SKM-1 treated with dmso at 0.1 percent for 144 hours (cell line): ENCODE data around the gene HMG20B.

Experiments
- DNase-seq: peaks from one replicate; lab custom pipeline; 2025; ENCODE audit not compliant: unreplicated experiment; lab: John Stamatoyannopoulos, UW

HMG20B gene

GRCh38 chr19:3618811-3619630 is 46.3 kb downstream of the HMG20B start:
- DNase-seq: no peak

GRCh38 chr19:3619631-3620012 is 46.9 kb downstream of the HMG20B start:
- no peak for DNase-seq

DNA sequence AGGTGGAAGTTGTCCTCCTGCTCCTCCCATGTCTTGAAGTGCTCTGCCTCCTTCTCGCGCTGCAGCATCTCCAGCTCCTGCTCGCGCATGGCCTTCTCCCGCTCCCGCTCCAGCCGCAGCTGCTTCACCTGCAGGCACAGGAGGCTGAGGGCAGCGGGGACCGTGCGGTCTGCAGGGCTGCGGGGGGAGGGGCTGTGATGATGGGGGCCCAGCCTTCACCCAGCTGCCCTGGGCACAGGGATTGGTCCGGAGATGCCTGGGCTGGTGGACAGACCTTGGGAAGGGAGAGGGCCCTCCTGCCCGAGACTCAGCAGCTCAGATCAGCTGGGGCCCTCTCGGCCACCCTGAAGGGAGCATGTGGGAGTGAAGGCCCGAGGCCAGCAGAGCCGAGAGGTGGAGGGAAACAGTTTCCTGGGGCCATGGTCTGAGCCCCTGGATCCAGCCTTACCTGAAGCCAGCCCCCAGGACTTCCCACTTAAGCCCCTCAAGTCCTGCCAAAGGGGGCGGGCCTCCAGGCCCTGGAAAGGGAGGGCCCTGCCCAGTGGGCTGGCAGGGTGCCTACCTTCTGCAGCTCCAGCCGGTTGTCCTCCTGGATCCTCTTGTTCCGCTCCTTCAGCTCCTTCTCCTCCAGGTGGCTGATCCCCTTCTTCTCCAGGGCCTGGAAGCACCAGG is 47.5 kb downstream of the HMG20B start:
- no peak for DNase-seq

DNA sequence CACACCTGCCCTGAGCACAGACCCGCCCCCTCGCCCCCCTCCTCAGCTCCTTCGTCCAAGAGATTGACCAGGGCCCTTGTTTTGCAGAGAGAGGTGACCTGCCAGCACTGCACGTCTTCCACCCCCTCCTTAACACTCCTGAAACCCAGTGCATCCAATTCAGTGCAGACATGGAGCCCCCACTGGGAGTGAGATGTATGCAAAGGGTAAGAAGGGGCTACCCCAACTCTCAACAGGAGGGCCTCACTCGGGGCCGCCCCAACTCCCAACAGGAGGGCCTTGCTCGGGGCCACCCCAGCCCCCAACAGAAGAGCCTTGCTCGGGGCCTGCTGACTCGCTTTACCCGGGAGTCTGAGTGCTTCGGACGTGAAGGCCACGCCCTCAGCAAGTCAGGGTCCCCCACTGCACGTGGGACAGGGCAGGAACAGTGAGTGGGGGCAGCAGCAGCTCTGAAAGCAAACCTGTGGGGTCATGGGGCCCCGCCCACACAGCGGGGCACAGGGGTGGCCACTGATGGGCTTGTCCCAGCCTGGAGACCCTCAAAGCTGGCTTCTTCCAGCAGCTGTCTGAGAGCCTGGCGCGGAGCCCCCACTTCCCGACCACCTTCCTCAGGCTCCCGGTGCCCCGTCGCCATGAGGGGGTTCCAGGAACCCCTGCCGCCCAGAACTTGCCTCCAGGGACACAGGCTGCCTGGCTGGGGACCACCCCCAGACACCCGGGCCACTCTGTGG is 48.2 kb downstream of the HMG20B start:
- DNase-seq: no peak

- no peak for DNase-seq
Observed at GRCh38 chr19:3621689-3622088, 48.9 kb downstream of the HMG20B start.

- DNase-seq: no peak
Observed at GRCh38 chr19:3622224-3622623, 49.5 kb downstream of the HMG20B start.

- no peak for DNase-seq
Observed at GRCh38 chr19:3623716-3624115, 51.0 kb downstream of the HMG20B start.

GRCh38 chr19:3625996-3626472 is 53.3 kb downstream of the HMG20B start:
- no peak for DNase-seq

- peak; percentile 97 for DNase-seq
Observed at GRCh38 chr19:3626473-3627350, 54.0 kb downstream of the HMG20B start, which contains the start of gene CACTIN. TSS of gene CACTIN (minus strand) at chr19:3626790. CDS start at chr19:3626762, 28 bp downstream.

GRCh38 chr19:3627351-3627723 is 54.6 kb downstream of the HMG20B start:
- no peak for DNase-seq
